ENCODE data around the gene SBK3.

- TF ChIP-seq POLR2AphosphoS5 (IDR thresholded peaks at IDR 0.05; ENCODE audit: low read depth, low read length) (no peak), CHD2 (IDR thresholded peaks at IDR 0.05; ENCODE audit: low read length) (no peak), ATF2 (IDR thresholded peaks at IDR 0.05; ENCODE audit: low read length) (no peak), HDAC2 (IDR thresholded peaks at IDR 0.05; ENCODE audit: borderline replicate concordance in 1 of 2, low read depth in 2 of 2, low read length in 2 of 2) (no peak), TAF1 (IDR thresholded peaks at IDR 0.05; ENCODE audit: low read depth, low read length) (no peak), EZH2 (IDR thresholded peaks at IDR 0.05; ENCODE audit: low read depth, low read length, severe bottlenecking) (no peak)
- TF ChIP-seq, protein P1, sequence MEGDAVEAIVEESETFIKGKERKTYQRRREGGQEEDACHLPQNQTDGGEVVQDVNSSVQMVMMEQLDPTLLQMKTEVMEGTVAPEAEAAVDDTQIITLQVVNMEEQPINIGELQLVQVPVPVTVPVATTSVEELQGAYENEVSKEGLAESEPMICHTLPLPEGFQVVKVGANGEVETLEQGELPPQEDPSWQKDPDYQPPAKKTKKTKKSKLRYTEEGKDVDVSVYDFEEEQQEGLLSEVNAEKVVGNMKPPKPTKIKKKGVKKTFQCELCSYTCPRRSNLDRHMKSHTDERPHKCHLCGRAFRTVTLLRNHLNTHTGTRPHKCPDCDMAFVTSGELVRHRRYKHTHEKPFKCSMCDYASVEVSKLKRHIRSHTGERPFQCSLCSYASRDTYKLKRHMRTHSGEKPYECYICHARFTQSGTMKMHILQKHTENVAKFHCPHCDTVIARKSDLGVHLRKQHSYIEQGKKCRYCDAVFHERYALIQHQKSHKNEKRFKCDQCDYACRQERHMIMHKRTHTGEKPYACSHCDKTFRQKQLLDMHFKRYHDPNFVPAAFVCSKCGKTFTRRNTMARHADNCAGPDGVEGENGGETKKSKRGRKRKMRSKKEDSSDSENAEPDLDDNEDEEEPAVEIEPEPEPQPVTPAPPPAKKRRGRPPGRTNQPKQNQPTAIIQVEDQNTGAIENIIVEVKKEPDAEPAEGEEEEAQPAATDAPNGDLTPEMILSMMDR (IDR thresholded peaks at IDR 0.05; ENCODE audit: control extremely low read depth in 1 of 3, insufficient read depth in 1 of 3, low read depth in 1 of 3, low read length in 3 of 3), result no peak
Measured at GRCh38 chr19:55567708-55568328, 22.5 kb upstream of the SBK3 start.
